BJ (cell line): Measurements from ENCODE around the gene VEGFA. TPM values are rescaled to one million over a fixed set of nuclear protein-coding genes. Genes with fewer than 3 reads are reported as not detected.

Experiments
- CTCF ChIA-PET: fragments of 350-600 bp; formaldehyde crosslinking; extraction: SDS; loops from one replicate; lab custom pipeline; 2021; ENCODE audit warnings: antibody characterized with exemption, inconsistent platforms; lab: Yijun Ruan, JAX
- POLR2A ChIA-PET: fragments of 300-600 bp; sonication (Branson Sonifier 250); formaldehyde crosslinking; extraction: SDS; loops from one replicate; lab custom pipeline; 2021; ENCODE audit warnings: antibody characterized with exemption; lab: Charles Lee
- DNase-seq: peaks from one replicate; pipeline ENCODE4 v3.0.0-alpha.2; 2011; ENCODE audit warnings: low read depth
- H3K27me3 ChIP-seq: 2 replicates; pipeline ENCODE4 v1.6.0; 2011; ENCODE audit warnings: low read length; ENCODE audit not compliant: control insufficient read depth, insufficient read depth
- H3K36me3 ChIP-seq: 2 replicates; pipeline ENCODE4 v1.5.1; 2011; ENCODE audit warnings: low read length; ENCODE audit not compliant: control insufficient read depth, insufficient read depth
- H3K4me3 ChIP-seq: 2 replicates; pipeline ENCODE4 v1.5.1; 2011; ENCODE audit warnings: low read depth, mild to moderate bottlenecking, control low read depth, low read length
- CTCF ChIP-seq: IDR thresholded peaks from 2 replicates; pipeline ENCODE4 v1.5.1; 2011; ENCODE audit warnings: low read depth, mild to moderate bottlenecking, control low read depth, inconsistent platforms, low read length, moderate library complexity; ENCODE audit not compliant: insufficient read depth
- polyA plus RNA-seq: library from polyadenylated mRNA; depleted of rRNA; stranded (reverse); fragments of >200 nt; gene quantifications from 2 replicates; pipeline ENCODE4 v1.2.3, GENCODE V29; 2011

VEGFA gene
- polyA plus RNA-seq, 1 experiment, result 357 TPM

GRCh38 chr6:43729537-43729936 lies 40.5 kb upstream of the VEGFA start:
- DNase-seq, result no peak
- CTCF ChIA-PET, result no interaction called here
- Histone ChIP-seq H3K36me3 (no peaks in the 10 kb centered on the region), H3K4me3 (no peak overlapping the region), H3K27me3 (no peaks in the 10 kb centered on the region; the same call in 1 of the 2 replicates)
- no peak for TF ChIP-seq CTCF
- POLR2A ChIA-PET, result no interaction called here

- Histone ChIP-seq H3K27me3 (no peaks in the 10 kb centered on the region), H3K4me3 (no peak overlapping the region), H3K36me3 (no peaks in the 10 kb centered on the region)
- TF ChIP-seq CTCF, result no peak
- POLR2A ChIA-PET, result no interaction called here
- CTCF ChIA-PET, result interaction anchor here (0.7 to 0.9 kb wide), 2 partner anchors 11 to 349 kb away, joined by 3 read pairs; no protein-coding TSS in a partner anchor
- DNase-seq, result no peak
Observed at GRCh38 chr6:43730634-43731033, 39.4 kb upstream of the VEGFA start.

GRCh38 chr6:43733471-43734293 lies 36.3 kb upstream of the VEGFA start:
- no peak overlapping the region for H3K4me3 ChIP-seq
- POLR2A ChIA-PET, result no interaction called here
- no peak for TF ChIP-seq CTCF
- DNase-seq, result no peak
- CTCF ChIA-PET, result interaction anchor here (2.1 kb wide), 1 partner anchor 41 kb away, joined by 6 read pairs; no protein-coding TSS in a partner anchor
- no peaks in the 10 kb centered on the region for H3K36me3 ChIP-seq
- H3K27me3 ChIP-seq, result no peaks in the 10 kb centered on the region

GRCh38 chr6:43734294-43734665 lies 35.7 kb upstream of the VEGFA start:
- CTCF ChIA-PET, result interaction anchor here (2.1 kb wide), 1 partner anchor 40 kb away, joined by 6 read pairs; no protein-coding TSS in a partner anchor
- Histone ChIP-seq H3K36me3 (no peaks in the 10 kb centered on the region), H3K4me3 (no peak overlapping the region), H3K27me3 (no peaks in the 10 kb centered on the region)
- DNase-seq, result no peak
- POLR2A ChIA-PET, result no interaction called here
- no peak for TF ChIP-seq CTCF

GRCh38 chr6:43735642-43736199 lies 34.3 kb upstream of the VEGFA start:
- CTCF ChIA-PET, result interaction anchor here (1.0 to 2.1 kb wide), 3 partner anchors 12 to 39 kb away, joined by 3 to 6 read pairs (median 4); no protein-coding TSS in a partner anchor
- Histone ChIP-seq H3K27me3 (no peaks in the 10 kb centered on the region), H3K4me3 (no peak overlapping the region), H3K36me3 (no peaks in the 10 kb centered on the region)
- no peak for DNase-seq
- POLR2A ChIA-PET, result no interaction called here
- TF ChIP-seq CTCF, result no peak
